WERI-Rb-1 (cell line): Measurements from ENCODE around the gene COG8.

ENCODE experiments used
- DNase-seq: peaks from one replicate; pipeline ENCODE4 v3.0.0-alpha.2; 2020
- H3K27ac ChIP-seq: fragments of 250-450 bp; sonication (Bioruptor Pico); 2 replicates; pipeline ENCODE4 v1.5.1; 2020; ENCODE audit warnings: mild to moderate bottlenecking, moderate library complexity
- H3K27me3 ChIP-seq: fragments of 250-450 bp; sonication (Bioruptor Pico); 2 replicates; pipeline ENCODE4 v1.5.1; 2021; ENCODE audit warnings: mild to moderate bottlenecking, low read depth, moderate library complexity; ENCODE audit not compliant: insufficient read depth, severe bottlenecking
- H3K36me3 ChIP-seq: fragments of 250-450 bp; sonication (Bioruptor Pico); 2 replicates; pipeline ENCODE4 v1.5.1; 2020; ENCODE audit warnings: mild to moderate bottlenecking, moderate library complexity
- H3K4me3 ChIP-seq: 2 replicates; pipeline ENCODE4 v1.5.1; 2011; ENCODE audit warnings: low read depth, mild to moderate bottlenecking, control low read depth, low read length
- H3K9me3 ChIP-seq: fragments of 250-450 bp; sonication (Bioruptor Pico); 2 replicates; pipeline ENCODE4 v1.5.1; 2021; ENCODE audit warnings: mild to moderate bottlenecking, moderate library complexity; ENCODE audit not compliant: severe bottlenecking
- CTCF ChIP-seq: IDR thresholded peaks from 2 replicates; pipeline ENCODE4 v1.5.1; 2011; ENCODE audit warnings: low read depth, mild to moderate bottlenecking, control low read depth, inconsistent platforms, low read length

Gene COG8

GRCh38 chr16:69320740-69321073, 18.7 kb downstream of the COG8 start:
- no peaks in the 10 kb centered on the region for H3K9me3 ChIP-seq
- H3K36me3 ChIP-seq, result peaks cover 93% of the 10 kb centered on the region
- DNase-seq, result no peak
- no peak overlapping the region for H3K4me3 ChIP-seq
- no peaks in the 10 kb centered on the region for H3K27me3 ChIP-seq
- TF ChIP-seq CTCF, result no peak
- H3K27ac ChIP-seq, result no peak overlapping the region

GRCh38 chr16:69319826-69320739, 19.3 kb downstream of the COG8 start:
- Histone ChIP-seq H3K27me3 (no peaks in the 10 kb centered on the region), H3K4me3 (no peak overlapping the region), H3K9me3 (no peaks in the 10 kb centered on the region), H3K27ac (no peak overlapping the region), H3K36me3 (peaks cover 91% of the 10 kb centered on the region)
- DNase-seq, result no peak
- TF ChIP-seq CTCF, result no peak

- TF ChIP-seq CTCF, result no peak
- Histone ChIP-seq H3K4me3 (no peak overlapping the region), H3K36me3 (peaks cover 91% of the 10 kb centered on the region), H3K9me3 (no peaks in the 10 kb centered on the region), H3K27ac (no peak overlapping the region), H3K27me3 (no peaks in the 10 kb centered on the region)
- no peak for DNase-seq
These were observed 20.0 kb downstream of the COG8 start for GRCh38 chr16:69319381-69319780.

GRCh38 chr16:69318911-69319289, 20.5 kb downstream of the COG8 start:
- no peak for DNase-seq
- H3K4me3 ChIP-seq, result no peak overlapping the region
- H3K36me3 ChIP-seq, result peaks cover 91% of the 10 kb centered on the region
- H3K27ac ChIP-seq, result no peak overlapping the region
- H3K27me3 ChIP-seq, result no peaks in the 10 kb centered on the region
- no peaks in the 10 kb centered on the region for H3K9me3 ChIP-seq
- TF ChIP-seq CTCF, result no peak

- H3K9me3 ChIP-seq, result no peaks in the 10 kb centered on the region
- no peak overlapping the region for H3K4me3 ChIP-seq
- H3K27me3 ChIP-seq, result no peaks in the 10 kb centered on the region
- H3K27ac ChIP-seq, result no peak overlapping the region
- DNase-seq, result no peak
- H3K36me3 ChIP-seq, result peaks cover 89% of the 10 kb centered on the region
- no peak for TF ChIP-seq CTCF
These were observed 21.0 kb downstream of the COG8 start for GRCh38 chr16:69318177-69318910.
